HEK293 (cell line): ENCODE data around the gene EYS.

Experiments
- CTCF ChIA-PET: fragments of 350-600 bp; formaldehyde crosslinking; extraction: SDS; loops from one replicate; lab custom pipeline; 2021; ENCODE audit warnings: antibody characterized with exemption; lab: Yijun Ruan, JAX
- POLR2A ChIA-PET: fragments of 300-600 bp; formaldehyde crosslinking; extraction: SDS; loops from one replicate; lab custom pipeline; 2020; ENCODE audit warnings: antibody characterized with exemption, inconsistent platforms; lab: Yijun Ruan, JAX
- H3K27ac ChIP-seq: fragments of 200-500 bp; sonication (Bioruptor generic); 2 replicates; pipeline ENCODE4 v1.5.1; 2014; ENCODE audit warnings: low read depth, low read length, control low read depth, inconsistent platforms; ENCODE audit errors: extremely low read depth
- H3K36me3 ChIP-seq, 2 experiments: fragments of 200-500 bp in 1 of 2; sonication (Bioruptor generic) in 1 of 2; 1 replicate in 1 of 2; 2 replicates in 1 of 2; pipeline ENCODE4 v1.5.1; 2014 to 2017; ENCODE audit warnings: inconsistent platforms in 2 of 2, low read length in 2 of 2; ENCODE audit not compliant: control insufficient read depth in 2 of 2, insufficient read depth in 1 of 2
- H3K4me1 ChIP-seq: fragments of 200-500 bp; sonication (Bioruptor generic); 2 replicates; pipeline ENCODE4 v1.5.1; 2014; ENCODE audit warnings: mild to moderate bottlenecking, low read length, inconsistent platforms; ENCODE audit not compliant: control insufficient read depth, insufficient read depth
- H3K4me3 ChIP-seq: 2 replicates; pipeline ENCODE4 v1.5.1; 2011; ENCODE audit warnings: low read depth, mild to moderate bottlenecking, control low read depth, low read length, moderate library complexity
- H3K9me3 ChIP-seq: fragments of 200-500 bp; sonication (Bioruptor generic); 2 replicates; pipeline ENCODE4 v1.5.1; 2014; ENCODE audit warnings: low read depth, low read length, inconsistent platforms; ENCODE audit not compliant: control insufficient read depth, insufficient read depth
- SETDB1 ChIP-seq: IDR thresholded peaks from one replicate; pipeline ENCODE4 v1.6.1; 2017; ENCODE audit warnings: mild to moderate bottlenecking, low read length, moderate library complexity, mixed read lengths; ENCODE audit not compliant: insufficient read length
- SP3 ChIP-seq: fragments of 450-650 bp; formaldehyde crosslinking; IDR thresholded peaks from 2 replicates; pipeline ENCODE4 v1.5.1; 2016; ENCODE audit warnings: missing biosample characterization, missing genetic modification characterization
- ZBTB11 ChIP-seq: fragments of 450-650 bp; formaldehyde crosslinking; conservative IDR thresholded peaks from 2 replicates; pipeline ENCODE4 v1.5.1; 2016; ENCODE audit warnings: low read depth, missing biosample characterization, missing genetic modification characterization
- ZFP37 ChIP-seq: fragments of 450-650 bp; formaldehyde crosslinking; IDR thresholded peaks from 2 replicates; pipeline ENCODE4 v1.5.1; 2016; ENCODE audit warnings: missing biosample characterization, missing genetic modification characterization
- ZFP41 ChIP-seq: fragments of 450-650 bp; formaldehyde crosslinking; IDR thresholded peaks from 2 replicates; pipeline ENCODE4 v1.5.1; 2016; ENCODE audit warnings: missing biosample characterization, missing genetic modification characterization, borderline replicate concordance
- ZNF174 ChIP-seq: fragments of 450-650 bp; formaldehyde crosslinking; IDR thresholded peaks from 2 replicates; pipeline ENCODE4 v1.5.0; 2017; ENCODE audit warnings: missing biosample characterization, mild to moderate bottlenecking, missing genetic modification characterization
- ZNF214 ChIP-seq: fragments of 450-650 bp; formaldehyde crosslinking; IDR thresholded peaks from 2 replicates; pipeline ENCODE4 v1.5.1; 2017; ENCODE audit warnings: missing biosample characterization, mild to moderate bottlenecking, missing genetic modification characterization, borderline replicate concordance
- ZNF311 ChIP-seq: fragments of 450-650 bp; formaldehyde crosslinking; IDR thresholded peaks from 2 replicates; pipeline ENCODE4 v1.5.1; 2017; ENCODE audit warnings: missing biosample characterization, missing genetic modification characterization, borderline replicate concordance
- ZNF416 ChIP-seq: fragments of 450-650 bp; formaldehyde crosslinking; IDR thresholded peaks from 2 replicates; pipeline ENCODE4 v1.5.1; 2016; ENCODE audit warnings: missing biosample characterization, missing genetic modification characterization
- ZNF561 ChIP-seq: fragments of 450-650 bp; IDR thresholded peaks from 2 replicates; pipeline ENCODE4 v1.5.1; 2018; ENCODE audit warnings: missing biosample characterization, missing genetic modification characterization, borderline replicate concordance
- ZNF571 ChIP-seq: fragments of 450-650 bp; formaldehyde crosslinking; IDR thresholded peaks from 2 replicates; pipeline ENCODE4 v1.5.0; 2017; ENCODE audit warnings: missing biosample characterization, missing genetic modification characterization
- ZNF639 ChIP-seq: fragments of 450-650 bp; formaldehyde crosslinking; IDR thresholded peaks from 2 replicates; pipeline ENCODE4 v1.5.1; 2016; ENCODE audit warnings: missing biosample characterization, missing genetic modification characterization
- ZNF658 ChIP-seq: fragments of 450-650 bp; formaldehyde crosslinking; IDR thresholded peaks from 2 replicates; pipeline ENCODE4; 2016; ENCODE audit warnings: missing biosample characterization, missing genetic modification characterization
- TF ChIP-seq, protein P1 (sequence below): fragments of 450-650 bp; formaldehyde crosslinking; IDR thresholded peaks from 2 replicates; pipeline ENCODE4 v1.5.1; 2017; ENCODE audit warnings: missing biosample characterization, missing genetic modification characterization
- TF ChIP-seq, protein P2 (sequence below): fragments of 450-650 bp; formaldehyde crosslinking; IDR thresholded peaks from 2 replicates; pipeline ENCODE4 v1.5.1; 2016; ENCODE audit warnings: missing biosample characterization, missing genetic modification characterization, borderline replicate concordance
- TF ChIP-seq, protein P3 (sequence below): fragments of 450-650 bp; formaldehyde crosslinking; IDR thresholded peaks from 2 replicates; pipeline ENCODE4 v1.5.0; 2017; ENCODE audit warnings: missing biosample characterization, missing genetic modification characterization, borderline replicate concordance
- TF ChIP-seq, protein P4 (sequence below): fragments of 450-650 bp; IDR thresholded peaks from 2 replicates; pipeline ENCODE4 v1.5.1; 2018; ENCODE audit warnings: missing biosample characterization, mild to moderate bottlenecking, missing genetic modification characterization
- TF ChIP-seq, protein P5 (sequence below): fragments of 450-650 bp; formaldehyde crosslinking; IDR thresholded peaks from 2 replicates; pipeline ENCODE4 v1.5.1; 2017; ENCODE audit warnings: missing biosample characterization, missing genetic modification characterization

Gene EYS

GRCh38 chr6:64920257-64920656 is 786.8 kb downstream of the EYS start:
- Histone ChIP-seq H3K9me3 (no peaks in the 10 kb centered on the region), H3K36me3 (no peaks in the 10 kb centered on the region), H3K4me1 (no peaks in the 10 kb centered on the region), H3K4me3 (no peak overlapping the region), H3K27ac (no peak overlapping the region)
- ChIA-PET CTCF (no interaction called here), POLR2A (no interaction called here)
- TF ChIP-seq ZNF311 (tag by site-specific recombination) (no peak), ZFP37 (tag by site-specific recombination) (no peak), ZNF416 (tag by site-specific recombination) (no peak), ZFP41 (tag by site-specific recombination) (no peak), ZNF571 (tag by site-specific recombination) (no peak), ZNF658 (tag by site-specific recombination) (no peak), SETDB1 (no peak)
- TF ChIP-seq, protein P1, sequence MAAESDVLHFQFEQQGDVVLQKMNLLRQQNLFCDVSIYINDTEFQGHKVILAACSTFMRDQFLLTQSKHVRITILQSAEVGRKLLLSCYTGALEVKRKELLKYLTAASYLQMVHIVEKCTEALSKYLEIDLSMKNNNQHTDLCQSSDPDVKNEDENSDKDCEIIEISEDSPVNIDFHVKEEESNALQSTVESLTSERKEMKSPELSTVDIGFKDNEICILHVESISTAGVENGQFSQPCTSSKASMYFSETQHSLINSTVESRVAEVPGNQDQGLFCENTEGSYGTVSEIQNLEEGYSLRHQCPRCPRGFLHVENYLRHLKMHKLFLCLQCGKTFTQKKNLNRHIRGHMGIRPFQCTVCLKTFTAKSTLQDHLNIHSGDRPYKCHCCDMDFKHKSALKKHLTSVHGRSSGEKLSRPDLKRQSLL (tag by site-specific recombination), result no peak
- TF ChIP-seq, protein P2, sequence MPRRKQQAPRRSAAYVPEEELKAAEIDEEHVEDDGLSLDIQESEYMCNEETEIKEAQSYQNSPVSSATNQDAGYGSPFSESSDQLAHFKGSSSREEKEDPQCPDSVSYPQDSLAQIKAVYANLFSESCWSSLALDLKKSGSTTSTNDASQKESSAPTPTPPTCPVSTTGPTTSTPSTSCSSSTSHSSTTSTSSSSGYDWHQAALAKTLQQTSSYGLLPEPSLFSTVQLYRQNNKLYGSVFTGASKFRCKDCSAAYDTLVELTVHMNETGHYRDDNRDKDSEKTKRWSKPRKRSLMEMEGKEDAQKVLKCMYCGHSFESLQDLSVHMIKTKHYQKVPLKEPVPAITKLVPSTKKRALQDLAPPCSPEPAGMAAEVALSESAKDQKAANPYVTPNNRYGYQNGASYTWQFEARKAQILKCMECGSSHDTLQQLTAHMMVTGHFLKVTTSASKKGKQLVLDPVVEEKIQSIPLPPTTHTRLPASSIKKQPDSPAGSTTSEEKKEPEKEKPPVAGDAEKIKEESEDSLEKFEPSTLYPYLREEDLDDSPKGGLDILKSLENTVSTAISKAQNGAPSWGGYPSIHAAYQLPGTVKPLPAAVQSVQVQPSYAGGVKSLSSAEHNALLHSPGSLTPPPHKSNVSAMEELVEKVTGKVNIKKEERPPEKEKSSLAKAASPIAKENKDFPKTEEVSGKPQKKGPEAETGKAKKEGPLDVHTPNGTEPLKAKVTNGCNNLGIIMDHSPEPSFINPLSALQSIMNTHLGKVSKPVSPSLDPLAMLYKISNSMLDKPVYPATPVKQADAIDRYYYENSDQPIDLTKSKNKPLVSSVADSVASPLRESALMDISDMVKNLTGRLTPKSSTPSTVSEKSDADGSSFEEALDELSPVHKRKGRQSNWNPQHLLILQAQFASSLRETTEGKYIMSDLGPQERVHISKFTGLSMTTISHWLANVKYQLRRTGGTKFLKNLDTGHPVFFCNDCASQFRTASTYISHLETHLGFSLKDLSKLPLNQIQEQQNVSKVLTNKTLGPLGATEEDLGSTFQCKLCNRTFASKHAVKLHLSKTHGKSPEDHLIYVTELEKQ (tag by site-specific recombination), result no peak

- H3K36me3 ChIP-seq, result no peaks in the 10 kb centered on the region
- CTCF ChIA-PET, result no interaction called here
- H3K4me1 ChIP-seq, result no peaks in the 10 kb centered on the region
- no peaks in the 10 kb centered on the region for H3K9me3 ChIP-seq
- H3K27ac ChIP-seq, result no peak overlapping the region
- POLR2A ChIA-PET, result no interaction called here
- H3K4me3 ChIP-seq, result no peak overlapping the region
- no peak for TF ChIP-seq ZNF639 (tag by site-specific recombination)
- TF ChIP-seq SP3 (tag by site-specific recombination), result no peak
- no peak for TF ChIP-seq ZNF561 (tag by site-specific recombination)
- TF ChIP-seq, protein P3, sequence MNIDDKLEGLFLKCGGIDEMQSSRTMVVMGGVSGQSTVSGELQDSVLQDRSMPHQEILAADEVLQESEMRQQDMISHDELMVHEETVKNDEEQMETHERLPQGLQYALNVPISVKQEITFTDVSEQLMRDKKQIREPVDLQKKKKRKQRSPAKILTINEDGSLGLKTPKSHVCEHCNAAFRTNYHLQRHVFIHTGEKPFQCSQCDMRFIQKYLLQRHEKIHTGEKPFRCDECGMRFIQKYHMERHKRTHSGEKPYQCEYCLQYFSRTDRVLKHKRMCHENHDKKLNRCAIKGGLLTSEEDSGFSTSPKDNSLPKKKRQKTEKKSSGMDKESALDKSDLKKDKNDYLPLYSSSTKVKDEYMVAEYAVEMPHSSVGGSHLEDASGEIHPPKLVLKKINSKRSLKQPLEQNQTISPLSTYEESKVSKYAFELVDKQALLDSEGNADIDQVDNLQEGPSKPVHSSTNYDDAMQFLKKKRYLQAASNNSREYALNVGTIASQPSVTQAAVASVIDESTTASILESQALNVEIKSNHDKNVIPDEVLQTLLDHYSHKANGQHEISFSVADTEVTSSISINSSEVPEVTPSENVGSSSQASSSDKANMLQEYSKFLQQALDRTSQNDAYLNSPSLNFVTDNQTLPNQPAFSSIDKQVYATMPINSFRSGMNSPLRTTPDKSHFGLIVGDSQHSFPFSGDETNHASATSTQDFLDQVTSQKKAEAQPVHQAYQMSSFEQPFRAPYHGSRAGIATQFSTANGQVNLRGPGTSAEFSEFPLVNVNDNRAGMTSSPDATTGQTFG (tag by site-specific recombination), result no peak
- TF ChIP-seq, protein P4, sequence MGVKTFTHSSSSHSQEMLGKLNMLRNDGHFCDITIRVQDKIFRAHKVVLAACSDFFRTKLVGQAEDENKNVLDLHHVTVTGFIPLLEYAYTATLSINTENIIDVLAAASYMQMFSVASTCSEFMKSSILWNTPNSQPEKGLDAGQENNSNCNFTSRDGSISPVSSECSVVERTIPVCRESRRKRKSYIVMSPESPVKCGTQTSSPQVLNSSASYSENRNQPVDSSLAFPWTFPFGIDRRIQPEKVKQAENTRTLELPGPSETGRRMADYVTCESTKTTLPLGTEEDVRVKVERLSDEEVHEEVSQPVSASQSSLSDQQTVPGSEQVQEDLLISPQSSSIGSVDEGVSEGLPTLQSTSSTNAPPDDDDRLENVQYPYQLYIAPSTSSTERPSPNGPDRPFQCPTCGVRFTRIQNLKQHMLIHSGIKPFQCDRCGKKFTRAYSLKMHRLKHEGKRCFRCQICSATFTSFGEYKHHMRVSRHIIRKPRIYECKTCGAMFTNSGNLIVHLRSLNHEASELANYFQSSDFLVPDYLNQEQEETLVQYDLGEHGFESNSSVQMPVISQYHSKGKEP (tag by site-specific recombination), result no peak
- TF ChIP-seq, protein P5, sequence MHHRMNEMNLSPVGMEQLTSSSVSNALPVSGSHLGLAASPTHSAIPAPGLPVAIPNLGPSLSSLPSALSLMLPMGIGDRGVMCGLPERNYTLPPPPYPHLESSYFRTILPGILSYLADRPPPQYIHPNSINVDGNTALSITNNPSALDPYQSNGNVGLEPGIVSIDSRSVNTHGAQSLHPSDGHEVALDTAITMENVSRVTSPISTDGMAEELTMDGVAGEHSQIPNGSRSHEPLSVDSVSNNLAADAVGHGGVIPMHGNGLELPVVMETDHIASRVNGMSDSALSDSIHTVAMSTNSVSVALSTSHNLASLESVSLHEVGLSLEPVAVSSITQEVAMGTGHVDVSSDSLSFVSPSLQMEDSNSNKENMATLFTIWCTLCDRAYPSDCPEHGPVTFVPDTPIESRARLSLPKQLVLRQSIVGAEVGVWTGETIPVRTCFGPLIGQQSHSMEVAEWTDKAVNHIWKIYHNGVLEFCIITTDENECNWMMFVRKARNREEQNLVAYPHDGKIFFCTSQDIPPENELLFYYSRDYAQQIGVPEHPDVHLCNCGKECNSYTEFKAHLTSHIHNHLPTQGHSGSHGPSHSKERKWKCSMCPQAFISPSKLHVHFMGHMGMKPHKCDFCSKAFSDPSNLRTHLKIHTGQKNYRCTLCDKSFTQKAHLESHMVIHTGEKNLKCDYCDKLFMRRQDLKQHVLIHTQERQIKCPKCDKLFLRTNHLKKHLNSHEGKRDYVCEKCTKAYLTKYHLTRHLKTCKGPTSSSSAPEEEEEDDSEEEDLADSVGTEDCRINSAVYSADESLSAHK, result no peak
- no peak for TF ChIP-seq ZBTB11
- TF ChIP-seq ZNF214 (tag by site-specific recombination), result no peak
- TF ChIP-seq ZNF174 (tag by site-specific recombination), result no peak
Measured at GRCh38 chr6:64914124-64914523, 792.9 kb downstream of the EYS start.
